Measurements from ENCODE around the gene NPIPB2. TPM values are rescaled to one million over a fixed set of nuclear protein-coding genes. Genes with fewer than 3 reads are reported as not detected.

NPIPB2 gene
- total and polyA plus RNA-seq, 10 of the 15 experiments (the other 5 are each of a cell fraction or from before 2014, with no cell fraction given) = 1.9 to 29.3 (median 10.8) TPM

DNA sequence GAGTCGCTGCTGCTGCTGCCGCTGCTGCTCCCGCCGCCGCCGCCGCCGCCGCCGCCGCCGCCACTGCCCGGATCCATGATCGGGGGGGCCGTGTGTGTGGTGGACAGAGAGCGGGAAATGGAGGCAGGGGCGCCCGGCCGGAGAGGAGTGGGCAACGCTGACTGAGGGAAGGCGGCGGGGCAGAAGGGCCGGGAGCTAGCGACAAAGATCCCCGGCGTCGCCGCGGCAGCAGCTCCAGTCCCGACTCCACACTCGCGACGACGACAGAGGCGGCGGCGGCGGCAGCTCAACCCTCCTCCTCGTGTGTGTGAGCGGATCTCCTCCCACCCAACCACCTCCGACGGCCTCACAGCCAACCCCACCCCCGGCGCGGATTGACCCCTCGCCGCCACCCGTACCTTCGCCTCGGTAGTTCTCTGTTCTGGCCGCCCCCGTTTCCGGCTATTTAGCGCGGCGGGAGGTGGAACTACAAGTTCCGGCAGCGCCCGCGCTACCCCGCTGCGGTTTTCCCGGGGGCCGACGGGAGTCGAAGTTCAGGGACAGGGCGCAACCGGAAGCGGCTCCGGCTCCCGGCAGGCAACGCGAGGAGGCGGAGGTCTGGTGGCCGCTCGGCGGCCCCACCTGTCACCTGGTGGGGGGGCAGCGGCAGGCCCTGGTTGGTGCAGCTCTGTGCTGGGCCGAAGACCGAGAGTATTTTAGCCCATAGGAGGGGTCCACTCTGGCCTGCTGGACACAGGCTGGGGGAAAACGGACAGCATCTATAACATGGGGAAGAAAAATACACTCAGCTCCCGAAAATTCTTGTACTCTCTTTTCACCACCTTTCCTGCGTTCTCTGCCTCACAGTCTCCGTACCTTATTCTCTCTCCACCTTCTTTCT lies 26.0 kb downstream of the NPIPB2 start, which contains the start of gene GSPT1:
TSS of gene GSPT1 (minus strand) at position 313 of the 880 bp plus-strand sequence. CDS start at position 77, 236 bp downstream.
- ChIA-PET RAD21 (ENCODE audit: unreplicated experiment) (no interaction called here), CTCF (interaction anchor here (0.9 kb wide), 1 partner anchor 45 kb away, joined by 4 read pairs; no protein-coding TSS in a partner anchor), POLR2A (interaction anchor here (0.9 to 1.3 kb wide), 3 partner anchors 63 to 173 kb away, joined by 3 to 4 read pairs (median 3); partner anchors contain the start of genes TXNDC11 and ZC3H7A), SMC1A (ENCODE audit: uncharacterized antibody, unreplicated experiment) (interaction anchor here (0.9 to 1.2 kb wide), 3 partner anchors 8 to 48 kb away, joined by 3 read pairs; no protein-coding TSS in a partner anchor)
- H3K4me2 ChIP-seq (ENCODE audit: control insufficient read depth, insufficient read depth) = peak within 1 kb of the TSS; percentile 98
- peak within 1 kb of the TSS; percentile 96 for H2AFZ ChIP-seq (ENCODE audit: control insufficient read depth, low read depth, low read length)
- no peaks in the 10 kb centered on the region; a peak in 1 of 4 replicates for H3K36me3 ChIP-seq (ENCODE audit: control insufficient read depth in 2 of 2, insufficient read depth in 2 of 2, low read length in 1 of 2)
- peak; percentile 89 for ATAC-seq
- peak; percentile 23 for FAIRE-seq
- in situ Hi-C loops (cut with MboI) = no loop called here
- H4K20me1 ChIP-seq (ENCODE audit: control insufficient read depth, insufficient read depth) = no peaks in the 10 kb centered on the region; the same call in none of the 2 replicates
- BruUV-seq (replicated peaks) = no TSS peak
- DNase-seq (ENCODE audit: low read depth, low spot score) = peak; percentile 90
- H3K27ac ChIP-seq (ENCODE audit: control insufficient read depth, insufficient read depth) = peak within 1 kb of the TSS; percentile 87
- peaks cover 2% of the 10 kb centered on the region; the same call in 2 of the 3 replicates for H3K9me3 ChIP-seq (replicated peaks; ENCODE audit: control insufficient read depth, insufficient read depth, low read length)
- intact Hi-C loops (cut with micrococcal nuclease; ENCODE audit: unreplicated experiment) = loop anchor here (2.0 kb wide), 1 partner anchor 61 kb away; no protein-coding TSS in a partner anchor
- peaks cover 48% of the 10 kb centered on the region for H3K79me2 ChIP-seq (ENCODE audit: control insufficient read depth, insufficient read depth, low read length)
- peak within 1 kb of the TSS; percentile 71 for H3K4me3 ChIP-seq
- peak within 1 kb of the TSS; percentile 77 for H3K9ac ChIP-seq (ENCODE audit: control insufficient read depth, insufficient read depth, low read length)
- WGBS (ENCODE audit: insufficient coverage, insufficient replicate concordance, low lambda C conversion rate, missing lambda C conversion rate) = 5% methylated on average over 66 of the region's 84 CpGs
- peaks cover 9% of the 10 kb centered on the region for H3K4me1 ChIP-seq (ENCODE audit: control insufficient read depth, insufficient read depth, low read length)
- H3K27me3 ChIP-seq (replicated peaks in 1 of 2; ENCODE audit: control insufficient read depth in 2 of 2, insufficient read depth in 2 of 2, low read length in 1 of 2) = no peaks in the 10 kb centered on the region
- TF ChIP-seq ZNF384 (IDR thresholded peaks at IDR 0.05; ENCODE audit: borderline replicate concordance, low read depth, low read length) = no peak
- peak; percentile 99 for TF ChIP-seq SIX5 (IDR thresholded peaks at IDR 0.05; ENCODE audit: low read depth, low read length, severe bottlenecking)
- TF ChIP-seq NR2F1 (conservative IDR thresholded peaks at IDR 0.05) = peak; percentile 35; the same call in 1 of the 2 replicates
- peak; percentile 75 for TF ChIP-seq NKRF (conservative IDR thresholded peaks at IDR 0.05)
- peak; percentile 31 for TF ChIP-seq MEF2B (IDR thresholded peaks at IDR 0.05; ENCODE audit: partially characterized antibody, poor library complexity, severe bottlenecking)
- 0 out of 2 replicates have a peak, but pooled peaks have one; percentile 36 for TF ChIP-seq ESRRA (IDR thresholded peaks at IDR 0.05; ENCODE audit: low read length)
- no peak for TF ChIP-seq MTA3 (IDR thresholded peaks at IDR 0.05; ENCODE audit: borderline replicate concordance, low read length)
- no peak for TF ChIP-seq REST (IDR thresholded peaks at IDR 0.05; ENCODE audit: low read depth, low read length)
- TF ChIP-seq CHD2 (IDR thresholded peaks at IDR 0.05; ENCODE audit: borderline replicate concordance, low read depth, low read length) = peak; percentile 91
- peak; percentile 83 for TF ChIP-seq CREB1 (IDR thresholded peaks at IDR 0.05; ENCODE audit: low read depth)
- TF ChIP-seq CBX3 (IDR thresholded peaks at IDR 0.05; ENCODE audit: borderline replicate concordance, low read depth) = no peak
- TF ChIP-seq GATAD2B (conservative IDR thresholded peaks at IDR 0.05; ENCODE audit: low read depth) = peak; percentile 23; the same call in 1 of the 2 replicates
- TF ChIP-seq IKZF2 (IDR thresholded peaks at IDR 0.05) = no peak; a peak in 1 of 4 replicates
- TF ChIP-seq SREBF1 (IDR thresholded peaks at IDR 0.05; ENCODE audit: low read length) = peak; percentile 94
- TF ChIP-seq, protein P1, sequence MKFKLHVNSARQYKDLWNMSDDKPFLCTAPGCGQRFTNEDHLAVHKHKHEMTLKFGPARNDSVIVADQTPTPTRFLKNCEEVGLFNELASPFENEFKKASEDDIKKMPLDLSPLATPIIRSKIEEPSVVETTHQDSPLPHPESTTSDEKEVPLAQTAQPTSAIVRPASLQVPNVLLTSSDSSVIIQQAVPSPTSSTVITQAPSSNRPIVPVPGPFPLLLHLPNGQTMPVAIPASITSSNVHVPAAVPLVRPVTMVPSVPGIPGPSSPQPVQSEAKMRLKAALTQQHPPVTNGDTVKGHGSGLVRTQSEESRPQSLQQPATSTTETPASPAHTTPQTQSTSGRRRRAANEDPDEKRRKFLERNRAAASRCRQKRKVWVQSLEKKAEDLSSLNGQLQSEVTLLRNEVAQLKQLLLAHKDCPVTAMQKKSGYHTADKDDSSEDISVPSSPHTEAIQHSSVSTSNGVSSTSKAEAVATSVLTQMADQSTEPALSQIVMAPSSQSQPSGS (IDR thresholded peaks at IDR 0.05; ENCODE audit: low read length) = no peak

All from GM12878 (cell line).